DMS114 treated with DMSO at 0.1 percent for 48 hours (cell line): Measurements from ENCODE around the gene PDCD1.

Experiments used
- DNase-seq: peaks from one replicate; lab custom pipeline; 2025; ENCODE audit not compliant: unreplicated experiment; lab: John Stamatoyannopoulos, UW

The PDCD1 gene

DNA sequence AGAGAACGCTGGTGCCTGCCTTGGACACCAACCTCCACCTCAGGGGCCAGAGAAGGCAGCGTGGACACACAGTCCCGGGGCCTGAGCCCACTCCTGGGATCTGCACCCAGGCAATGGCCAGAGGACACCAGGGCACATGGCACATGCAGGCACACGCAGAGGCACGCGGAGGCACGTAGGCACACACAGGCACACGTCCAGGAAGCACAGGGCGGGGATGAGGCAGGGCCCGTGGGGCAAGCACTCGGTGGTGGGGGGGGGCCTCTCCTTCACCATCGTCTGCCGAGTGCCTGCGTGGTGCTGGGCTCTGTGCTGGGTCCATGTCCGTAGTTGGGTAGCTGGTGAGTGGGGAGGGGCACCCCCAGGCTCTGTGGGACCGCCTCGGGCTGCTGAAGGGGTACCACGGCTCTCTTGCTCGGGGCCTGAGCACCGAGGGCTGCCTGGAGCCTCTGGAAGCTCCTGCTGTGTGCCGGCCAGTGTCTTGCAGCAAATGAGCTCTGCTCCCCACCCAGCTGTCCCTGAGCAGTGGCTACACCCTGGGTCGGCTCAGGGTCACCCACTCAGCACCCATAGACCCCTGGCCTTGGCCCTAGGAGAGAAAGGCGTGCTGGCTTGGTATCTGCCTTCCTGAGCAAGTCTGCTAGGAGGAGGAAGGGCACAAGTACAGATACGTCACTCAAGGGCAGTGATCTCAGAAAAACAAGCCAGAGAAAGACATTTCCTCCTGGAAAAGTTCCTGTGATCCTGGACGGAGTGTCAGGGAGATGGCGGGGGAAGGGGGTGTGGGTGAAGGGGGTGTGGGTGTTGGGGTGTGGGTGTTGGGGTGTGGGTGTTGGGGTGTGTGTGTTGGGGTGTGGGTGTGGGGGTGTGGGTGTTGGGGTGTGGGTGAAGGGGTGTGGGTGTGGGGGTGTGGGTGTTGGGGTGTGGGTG is 37.3 kb upstream of the PDCD1 start:
- DNase-seq: no peak

DNA sequence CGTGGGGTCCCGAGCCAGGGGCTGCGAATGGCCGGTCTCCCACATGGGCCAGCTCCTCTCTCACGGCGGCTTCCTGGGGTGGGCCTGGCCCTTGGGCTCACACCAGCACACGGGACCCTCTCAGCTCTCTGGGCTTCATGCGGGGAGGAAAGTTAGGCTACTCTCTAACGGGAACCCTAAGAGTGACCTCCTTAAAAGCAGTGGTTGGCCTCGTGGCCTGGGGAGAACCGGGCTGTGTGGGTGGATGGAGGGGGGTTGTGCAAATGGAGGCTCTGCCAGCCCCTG is 36.7 kb upstream of the PDCD1 start:
- no peak for DNase-seq

DNA sequence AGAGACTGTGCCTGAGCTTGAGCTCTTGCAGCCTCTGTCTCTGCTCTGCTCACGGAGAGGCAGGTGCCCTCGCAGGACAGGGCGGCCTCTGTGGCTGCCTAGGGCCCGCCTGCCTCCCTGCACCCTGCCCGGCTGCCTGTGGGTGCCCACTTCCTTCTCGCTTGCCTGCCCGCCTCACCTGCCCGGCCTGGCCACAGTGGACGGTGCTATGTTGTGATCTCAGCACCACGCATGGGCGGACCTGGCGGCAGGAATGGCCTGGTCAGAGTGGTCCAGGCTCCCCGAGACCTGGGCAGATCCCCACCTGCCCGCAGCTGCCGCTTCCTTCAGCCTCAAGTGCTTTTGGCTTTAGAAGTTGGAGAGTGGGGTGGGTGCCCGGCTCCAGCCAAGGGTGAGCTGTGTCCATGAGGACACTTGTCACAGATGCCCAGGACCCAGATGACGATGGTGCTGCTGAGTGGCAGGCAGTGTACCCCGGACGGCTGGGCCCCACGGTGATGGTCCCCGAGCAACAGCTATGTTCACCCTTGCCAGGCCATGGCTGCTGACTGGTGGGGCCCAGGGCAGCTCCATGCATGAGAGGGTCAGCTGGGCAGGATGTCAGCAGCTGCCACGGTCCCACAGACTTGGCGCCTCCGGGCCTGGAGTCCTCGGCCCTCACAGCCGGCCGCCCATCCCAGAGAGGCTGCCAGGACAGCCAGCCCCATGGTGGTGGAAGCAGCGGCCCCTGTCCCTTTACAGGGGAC is 36.2 kb upstream of the PDCD1 start:
- DNase-seq: no peak

DNA sequence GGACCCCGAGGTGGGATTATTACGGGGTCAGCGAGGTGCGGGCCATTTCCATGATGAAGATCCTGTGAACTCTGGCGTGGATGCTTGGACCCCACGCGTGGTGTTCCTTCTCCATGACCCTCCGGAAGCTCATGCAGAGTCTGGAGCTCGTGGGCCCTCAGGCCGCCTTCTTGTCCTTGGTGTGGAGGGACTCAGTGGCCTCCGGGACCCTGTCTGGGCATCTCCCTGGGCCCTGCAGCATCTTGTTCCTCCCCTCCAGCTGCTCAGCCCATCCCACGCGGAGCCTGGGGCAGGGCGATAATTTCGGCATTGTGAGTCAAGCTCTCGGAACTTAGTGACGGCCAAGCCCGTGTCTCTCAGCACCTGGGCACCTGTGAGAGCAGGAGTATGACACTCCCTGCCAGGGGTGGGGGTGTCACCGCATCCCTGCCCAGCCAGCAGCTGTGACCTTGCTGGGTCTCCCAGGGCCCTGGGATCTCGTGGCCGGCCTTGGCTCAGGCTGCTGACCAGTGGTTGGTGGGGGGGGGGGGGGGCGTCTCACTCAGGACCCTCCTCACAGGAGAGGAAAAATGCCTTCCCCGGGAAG is 35.5 kb upstream of the PDCD1 start:
- no peak for DNase-seq

DNA sequence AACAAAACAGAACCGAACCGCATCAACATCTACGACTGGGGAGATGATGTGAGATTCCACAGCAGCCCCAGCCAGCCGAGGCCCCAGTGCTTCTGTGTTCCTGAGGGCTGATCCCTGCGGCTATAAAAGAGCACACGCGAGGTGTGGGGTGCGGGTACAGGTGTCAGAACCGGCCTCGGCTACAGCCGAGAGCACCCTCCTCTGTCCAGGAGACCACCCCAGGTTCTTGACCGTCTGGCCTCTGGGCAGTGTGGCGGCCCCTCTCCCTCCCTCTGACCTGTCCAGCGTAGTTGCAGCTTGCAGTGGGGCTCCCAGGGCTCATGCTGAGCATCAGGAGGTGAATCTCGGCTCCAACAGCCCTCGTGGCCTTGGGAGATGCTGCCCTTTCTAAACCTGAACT is 34.6 kb upstream of the PDCD1 start:
- no peak for DNase-seq

DNA sequence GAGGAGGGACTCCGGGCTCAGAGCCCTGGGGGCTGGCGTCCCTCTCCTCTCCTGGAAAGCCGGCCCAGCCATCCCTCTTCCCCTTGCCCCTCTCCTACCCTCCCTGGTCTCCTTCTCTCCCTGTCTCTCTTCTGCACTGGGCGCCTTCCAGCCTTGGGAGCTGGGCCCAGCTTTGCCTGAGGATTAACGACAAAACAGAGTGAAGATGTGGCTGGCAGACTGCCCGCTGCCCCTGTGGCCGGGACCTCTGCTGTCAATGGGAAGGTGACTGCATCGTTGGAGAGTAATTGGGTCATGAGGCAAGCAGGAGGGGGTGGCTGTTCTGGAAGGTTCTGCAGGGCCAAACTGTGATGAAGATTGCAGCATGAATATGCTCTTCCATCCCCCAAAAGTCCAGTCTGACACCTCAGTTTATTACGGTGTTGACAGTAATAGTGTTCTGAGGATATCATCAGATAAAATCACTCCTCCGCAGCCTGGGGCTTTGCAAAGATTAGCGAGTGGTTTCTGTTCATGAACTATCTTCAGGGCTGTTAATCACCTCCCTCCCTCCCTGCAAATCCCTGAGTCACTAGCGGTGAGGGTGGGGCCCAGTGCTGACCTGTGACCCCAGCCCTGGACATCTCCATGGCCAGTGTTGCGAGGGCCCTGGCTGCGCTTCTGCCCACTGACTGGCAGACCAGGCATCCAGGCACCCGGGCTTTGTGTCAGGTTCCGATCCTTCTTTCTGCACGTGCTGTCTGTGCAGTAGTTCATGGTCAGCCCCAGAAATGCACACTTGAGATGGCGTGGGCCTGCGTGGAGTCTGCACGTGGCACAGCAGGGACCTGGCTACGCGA is 33.8 kb upstream of the PDCD1 start:
- DNase-seq: no peak

DNA sequence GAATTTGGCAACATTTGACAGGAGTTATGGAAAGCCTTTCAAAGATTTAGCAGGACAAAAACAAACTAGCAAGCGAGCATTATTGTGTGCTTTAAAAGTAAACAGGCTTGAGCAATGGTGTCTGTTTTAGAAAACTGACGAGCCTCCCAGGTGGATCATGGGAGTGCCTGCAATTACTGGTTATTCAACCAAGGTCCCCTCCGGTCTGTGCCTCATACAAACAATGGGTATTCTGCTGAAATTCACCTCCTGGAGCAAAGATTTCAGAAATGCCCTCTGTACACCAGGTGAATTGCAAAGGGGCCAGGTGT is 33.2 kb upstream of the PDCD1 start:
- DNase-seq: no peak

DNA sequence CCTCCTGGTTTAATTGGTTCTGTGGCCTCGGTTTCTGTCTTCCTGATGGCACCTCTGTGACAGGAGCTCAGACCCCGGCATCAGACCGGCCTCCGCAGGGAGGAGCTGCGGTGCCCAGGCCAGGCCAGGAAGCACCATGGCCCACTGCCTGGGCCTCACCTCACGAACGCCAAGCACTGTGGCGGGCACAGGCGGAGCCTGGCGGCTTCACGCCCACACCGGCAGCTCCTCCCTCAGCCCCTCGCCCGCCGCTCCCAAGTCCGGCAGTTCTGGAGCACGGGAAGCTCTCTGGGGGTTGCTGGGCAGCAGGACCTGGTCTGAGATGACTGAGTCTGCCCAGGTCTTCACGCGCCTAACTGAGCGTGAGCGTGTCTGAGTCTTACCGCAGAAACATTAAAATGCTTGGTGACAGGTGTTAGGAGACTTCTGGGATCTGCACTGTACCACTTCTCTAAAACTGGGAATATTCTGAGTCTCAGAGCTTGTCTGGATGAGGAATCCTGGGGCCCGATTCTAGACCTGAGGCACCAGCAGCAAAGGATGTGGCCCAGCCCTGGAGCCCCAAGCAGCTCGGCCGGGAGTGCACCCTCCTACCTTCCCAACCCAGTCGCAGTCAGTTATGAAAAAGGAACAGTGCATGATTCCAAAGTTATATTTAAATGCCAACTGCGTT is 32.8 kb upstream of the PDCD1 start:
- DNase-seq: no peak

DNA sequence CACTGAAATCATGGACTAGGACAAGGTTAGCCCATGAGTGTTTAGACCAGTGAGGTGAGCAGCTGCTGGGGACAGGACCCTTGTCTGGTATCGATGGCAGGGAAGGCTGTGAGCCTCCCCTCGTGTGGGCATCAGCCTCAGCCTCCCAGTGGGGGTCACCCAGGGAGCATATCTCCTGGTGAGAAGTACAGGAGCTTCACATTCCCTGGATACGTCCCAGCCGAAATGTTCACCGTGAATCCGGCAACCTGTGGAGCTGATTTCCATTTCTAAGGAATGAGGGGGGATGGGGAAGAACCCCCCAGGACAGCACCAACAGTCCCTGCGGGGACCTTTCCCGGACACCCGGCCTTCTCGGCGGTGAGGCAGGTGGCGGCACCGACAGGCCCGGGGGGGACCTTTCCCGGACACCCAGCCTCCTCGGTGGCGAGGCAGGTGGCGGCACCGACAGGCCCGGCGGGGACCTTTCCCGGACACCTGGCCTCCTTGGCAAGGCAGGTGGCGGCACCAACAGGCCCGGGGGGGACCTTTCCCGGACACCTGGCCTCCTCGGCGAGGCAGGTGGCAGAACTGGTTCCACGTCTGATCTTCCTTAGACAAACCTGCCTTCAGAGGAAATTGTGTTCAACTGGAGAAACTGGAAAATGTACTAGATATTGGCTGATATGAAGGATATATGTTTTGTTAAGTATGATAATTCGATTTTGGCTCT is 32.0 kb upstream of the PDCD1 start:
- no peak for DNase-seq

DNA sequence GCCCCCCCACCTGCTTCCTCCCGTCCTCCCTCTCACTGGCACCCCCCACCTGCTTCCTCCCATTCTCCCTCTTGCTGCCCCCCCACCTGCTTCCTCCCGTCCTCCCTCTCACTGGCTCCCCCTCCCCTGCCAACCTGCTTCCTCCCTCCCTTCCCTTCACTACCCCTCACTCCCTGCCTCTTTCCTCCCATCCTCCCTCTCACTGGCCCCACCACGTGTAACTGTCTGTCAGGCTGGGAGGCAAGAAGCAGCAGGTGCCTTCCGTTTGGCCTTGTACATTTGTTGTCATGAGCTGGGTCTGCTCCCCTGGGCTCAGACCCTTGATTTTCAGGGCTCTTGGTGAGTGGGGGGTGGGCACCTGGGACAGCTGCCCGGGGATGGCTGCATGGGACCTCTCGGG is 29.9 kb upstream of the PDCD1 start:
- no peak for DNase-seq

DNA sequence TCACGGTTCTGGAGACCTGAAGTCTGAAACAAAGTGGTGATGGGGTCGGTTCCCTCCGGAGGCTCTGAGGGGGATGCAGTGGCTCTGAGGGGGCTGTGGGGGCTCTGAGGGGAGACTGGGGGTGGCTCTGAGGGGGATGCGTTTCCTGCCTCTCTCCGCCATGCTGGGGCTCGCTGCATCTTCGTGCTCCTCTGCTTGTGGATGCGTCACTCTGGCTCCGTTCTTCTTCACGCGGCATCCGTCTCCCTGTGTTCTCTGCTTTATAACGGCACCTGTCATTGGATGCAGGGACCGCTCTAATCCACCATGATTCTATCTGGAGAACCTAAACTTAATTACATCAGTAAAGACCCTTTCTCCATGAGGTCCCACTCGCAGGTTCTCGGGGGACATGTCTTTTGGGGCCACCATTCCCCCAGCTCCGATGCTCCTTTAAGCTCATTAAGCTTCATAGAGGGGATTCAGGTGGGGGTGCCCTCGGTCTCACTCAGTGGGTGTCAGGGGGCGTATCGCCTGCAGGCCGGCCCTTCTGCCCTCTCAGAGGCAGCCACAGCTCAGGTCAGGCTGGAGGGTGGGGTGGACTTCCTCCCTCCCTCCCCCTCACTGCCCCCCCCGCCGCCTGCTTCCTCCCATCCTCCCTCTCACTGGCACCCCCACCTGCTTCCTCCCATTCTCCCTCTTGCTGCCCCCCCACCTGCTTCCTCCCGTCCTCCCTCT is 29.3 kb upstream of the PDCD1 start:
- DNase-seq: no peak

DNA sequence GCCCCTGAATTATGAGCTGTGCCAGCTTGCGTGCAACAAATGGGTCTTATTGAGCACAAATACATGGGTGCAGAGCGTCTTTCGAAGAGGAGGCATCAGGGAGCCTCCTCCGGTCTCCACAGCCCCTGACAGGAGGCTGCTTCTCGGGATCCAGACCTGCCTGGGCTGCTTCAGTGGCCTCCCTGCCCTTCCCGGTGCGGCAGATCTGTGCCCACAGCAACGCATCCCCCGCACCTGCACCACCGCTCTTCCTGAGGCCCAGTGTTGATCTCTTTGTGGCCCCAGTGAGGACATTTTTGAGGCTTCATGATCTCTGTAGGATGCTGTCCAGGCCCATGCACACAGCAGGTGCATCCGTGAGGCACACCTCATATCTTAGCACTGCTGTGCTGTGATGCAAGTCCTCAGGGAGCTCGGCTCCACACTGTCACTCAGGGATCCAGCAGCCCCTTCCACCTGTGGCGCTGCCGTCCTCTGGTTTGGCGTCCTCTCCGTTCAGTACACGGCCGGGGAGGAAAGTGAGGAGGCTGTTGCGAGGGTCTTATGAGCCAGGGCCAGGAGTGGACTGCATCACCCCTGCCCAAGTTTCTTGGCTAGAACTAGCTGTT is 28.2 kb upstream of the PDCD1 start:
- no peak for DNase-seq

DNA sequence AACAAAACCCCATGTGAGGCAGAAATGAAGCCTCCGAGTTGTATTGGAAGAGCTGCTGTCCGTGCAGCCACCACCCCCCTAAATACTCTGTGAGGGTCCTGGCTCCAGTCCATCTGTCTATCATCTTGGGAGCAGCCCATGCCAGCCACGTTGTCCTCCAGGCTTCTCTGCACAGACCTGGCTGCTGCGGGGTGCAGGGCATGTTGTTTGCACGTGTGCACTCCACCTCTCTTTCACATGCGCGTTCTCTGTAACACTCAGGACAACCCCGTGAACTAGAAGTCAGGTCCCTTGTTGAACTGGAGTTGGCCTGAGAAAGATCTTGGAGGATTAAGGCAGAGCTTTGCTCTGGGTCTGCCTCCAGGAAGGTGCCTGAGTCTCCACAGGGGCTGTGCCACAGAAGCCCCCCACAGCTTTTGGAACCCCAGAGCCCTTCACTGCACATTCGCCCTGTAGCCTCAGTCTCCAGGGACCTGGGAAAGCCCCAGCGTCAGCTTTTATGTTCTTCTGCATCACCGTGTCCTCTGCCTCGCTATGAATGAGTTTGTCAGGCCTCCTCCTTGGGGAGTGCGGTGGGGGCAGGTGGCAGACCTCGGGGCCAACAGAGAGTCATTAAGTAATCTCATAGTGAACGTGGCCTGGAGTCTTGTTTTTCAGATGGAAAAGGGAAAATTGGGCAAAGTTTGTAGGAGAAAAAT is 27.4 kb upstream of the PDCD1 start:
- no peak for DNase-seq

DNA sequence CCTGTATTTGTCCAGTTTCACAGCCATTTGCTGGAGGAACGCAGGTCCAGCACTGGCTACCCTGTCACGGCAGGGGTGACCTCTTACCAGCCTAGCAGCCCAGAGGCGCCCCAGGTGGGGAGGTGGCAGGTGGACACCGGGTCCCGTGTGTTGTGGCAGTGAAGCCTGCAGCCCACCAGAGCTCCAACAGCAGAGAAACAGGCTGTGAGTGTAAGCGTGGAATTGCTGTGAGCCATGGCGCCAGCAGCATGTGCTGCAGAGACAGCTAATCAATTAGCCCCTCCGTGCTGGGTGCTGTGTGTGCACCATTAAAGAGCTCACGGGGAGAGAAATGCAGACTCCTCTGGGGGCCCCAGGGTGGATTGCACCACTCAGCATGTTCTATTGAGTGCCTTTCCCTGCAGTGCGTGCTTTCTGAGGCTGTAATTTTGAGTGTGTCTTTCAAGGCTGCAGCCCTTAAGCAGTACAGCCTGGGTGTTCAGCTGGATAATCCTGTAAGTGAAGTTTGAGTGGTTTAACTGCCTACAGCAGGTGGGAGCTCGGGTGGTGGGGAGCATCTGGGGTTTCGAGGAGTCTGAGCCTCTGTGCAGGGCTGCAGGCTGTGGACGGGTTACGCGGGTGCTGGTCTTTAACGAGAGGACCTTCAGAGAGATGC is 26.7 kb upstream of the PDCD1 start:
- DNase-seq: no peak

DNA sequence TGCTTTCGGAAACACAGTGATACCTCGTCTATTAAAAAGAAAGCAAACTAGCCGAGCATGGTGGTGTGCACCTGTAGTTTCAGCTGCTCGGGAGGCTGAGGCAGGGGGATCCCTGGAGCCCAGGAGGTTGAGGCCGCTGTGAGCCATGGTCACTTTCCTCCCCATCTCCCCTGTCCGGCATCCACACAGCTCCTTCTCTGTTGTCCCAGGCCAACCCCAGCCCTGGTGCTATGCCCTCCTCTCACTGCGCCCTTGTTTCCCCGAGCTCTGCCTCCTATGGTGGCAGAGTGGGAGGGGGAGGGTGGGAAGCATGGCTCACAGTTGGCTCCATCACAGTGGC is 26.2 kb upstream of the PDCD1 start:
- DNase-seq: no peak

DNA sequence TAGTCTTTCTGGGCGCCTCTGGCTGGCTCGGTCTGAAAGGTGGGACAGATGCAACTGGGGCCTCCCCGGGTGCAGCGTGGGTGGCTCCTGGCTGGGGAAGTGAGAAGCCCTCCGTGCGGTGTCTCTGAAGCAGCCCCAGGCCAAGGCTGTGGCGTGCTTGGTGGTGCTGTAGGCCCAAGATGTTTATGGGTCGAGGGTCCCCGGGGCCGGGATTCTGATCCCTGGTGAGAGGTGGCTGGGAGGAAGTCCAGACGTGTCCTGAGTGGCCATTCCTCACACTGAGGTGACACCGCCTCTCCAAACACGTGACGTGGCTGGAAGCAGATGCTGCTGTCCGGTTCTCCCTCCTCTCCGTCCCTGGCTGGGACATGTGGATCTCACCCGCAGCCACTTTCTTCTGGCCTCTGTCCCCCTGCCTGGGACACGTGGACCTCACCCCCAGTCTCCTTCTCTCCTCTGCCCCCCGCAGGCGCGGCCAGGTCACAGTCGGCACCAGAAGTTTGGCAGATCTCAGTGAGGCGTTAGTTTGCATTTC is 23.5 kb upstream of the PDCD1 start:
- DNase-seq: no peak

DNA sequence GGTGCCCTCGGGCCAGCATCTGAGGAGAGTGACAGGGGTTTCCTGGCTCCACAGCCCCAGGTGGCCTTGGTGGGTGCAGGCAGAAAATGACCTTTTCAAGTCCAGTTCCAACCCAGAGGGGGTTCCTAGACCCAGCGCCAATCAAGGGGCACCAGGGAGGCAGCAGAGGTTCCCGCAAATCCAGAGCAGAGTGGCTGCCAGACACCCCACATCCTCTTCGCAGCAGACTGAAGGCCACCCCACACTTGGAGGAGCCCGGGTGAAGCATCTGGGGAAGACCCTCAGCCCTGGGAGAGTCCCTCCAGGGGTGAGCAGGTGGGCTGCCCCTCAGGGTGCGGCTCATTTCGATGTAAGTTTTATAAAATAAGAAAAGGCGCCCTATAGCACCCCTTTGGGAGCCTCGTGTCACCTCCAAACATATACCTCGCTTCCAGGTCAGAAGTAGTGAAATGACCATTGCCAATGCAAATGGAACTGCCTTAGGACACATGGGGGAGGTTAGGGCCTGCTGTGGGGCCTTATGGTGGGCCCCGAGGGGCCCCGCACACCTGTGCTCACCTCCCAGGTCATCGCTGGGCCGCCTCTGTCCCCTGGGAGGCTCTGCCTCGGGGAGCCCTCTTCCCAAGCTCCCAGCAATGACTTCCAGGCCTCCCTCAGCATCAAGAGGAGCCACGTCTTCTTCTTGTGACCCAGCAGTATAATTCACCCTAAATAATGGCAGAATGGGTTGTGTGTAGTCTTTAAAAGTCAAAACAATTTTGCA is 21.8 kb upstream of the PDCD1 start:
- DNase-seq: no peak
